Cardiac fibroblast (primary cell): ENCODE measurements around the gene NEU3.
"Not testable (repeated sequence)": the region's sequence is repeated elsewhere in the genome, so short reads cannot be mapped to it uniquely, and the experiment has no call there.

Source experiments
- DNase-seq, 2 donors: peaks; one replicate each; pipeline versions ENCODE4 v3.0.0 to v3.0.0-alpha.2; 2010; ENCODE audit warnings: low read depth in 2 of 2
- H3K4me3 ChIP-seq, 2 donors: replicated peaks in 1 of 2; 1 replicate in 1 of 2; 2 replicates in 1 of 2; pipeline ENCODE4 v1.5.1; 2011; ENCODE audit warnings: low read depth in 2 of 2, low read length in 2 of 2, mild to moderate bottlenecking in 2 of 2, moderate library complexity in 1 of 2
- TF ChIP-seq, protein P1 (sequence below): IDR thresholded peaks from one replicate; pipeline ENCODE4 v1.5.1; 2011; ENCODE audit warnings: low read depth, mild to moderate bottlenecking, low read length, inconsistent platforms

Gene NEU3

DNA sequence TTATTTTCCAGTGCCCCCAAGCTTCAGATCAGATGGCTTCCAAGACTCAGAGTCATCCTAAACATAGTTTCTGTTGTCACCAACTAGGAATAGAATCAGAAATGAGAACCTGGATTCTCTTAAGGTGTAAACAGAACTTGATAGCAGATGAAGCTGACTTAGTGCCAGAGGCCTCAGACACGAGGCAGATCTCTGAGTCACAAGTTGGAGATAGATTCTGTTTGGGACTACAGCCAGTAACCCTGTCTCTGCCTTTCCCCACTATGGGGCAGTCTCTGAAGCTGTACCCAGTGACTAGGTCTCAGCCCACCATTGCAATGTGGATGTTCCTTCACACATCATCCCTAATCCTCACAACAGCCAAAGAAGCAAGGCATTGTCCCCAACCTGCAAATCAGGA is 25.4 kb downstream of the NEU3 start:
- TF ChIP-seq, protein P1, sequence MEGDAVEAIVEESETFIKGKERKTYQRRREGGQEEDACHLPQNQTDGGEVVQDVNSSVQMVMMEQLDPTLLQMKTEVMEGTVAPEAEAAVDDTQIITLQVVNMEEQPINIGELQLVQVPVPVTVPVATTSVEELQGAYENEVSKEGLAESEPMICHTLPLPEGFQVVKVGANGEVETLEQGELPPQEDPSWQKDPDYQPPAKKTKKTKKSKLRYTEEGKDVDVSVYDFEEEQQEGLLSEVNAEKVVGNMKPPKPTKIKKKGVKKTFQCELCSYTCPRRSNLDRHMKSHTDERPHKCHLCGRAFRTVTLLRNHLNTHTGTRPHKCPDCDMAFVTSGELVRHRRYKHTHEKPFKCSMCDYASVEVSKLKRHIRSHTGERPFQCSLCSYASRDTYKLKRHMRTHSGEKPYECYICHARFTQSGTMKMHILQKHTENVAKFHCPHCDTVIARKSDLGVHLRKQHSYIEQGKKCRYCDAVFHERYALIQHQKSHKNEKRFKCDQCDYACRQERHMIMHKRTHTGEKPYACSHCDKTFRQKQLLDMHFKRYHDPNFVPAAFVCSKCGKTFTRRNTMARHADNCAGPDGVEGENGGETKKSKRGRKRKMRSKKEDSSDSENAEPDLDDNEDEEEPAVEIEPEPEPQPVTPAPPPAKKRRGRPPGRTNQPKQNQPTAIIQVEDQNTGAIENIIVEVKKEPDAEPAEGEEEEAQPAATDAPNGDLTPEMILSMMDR, result no peak
- peak; percentile 73 to 81 for DNase-seq
- H3K4me3 ChIP-seq, result no peak overlapping the region

GRCh38 chr11:75019200-75019599 is 30.5 kb downstream of the NEU3 start:
- not testable (repeated sequence) for H3K4me3 ChIP-seq

GRCh38 chr11:75020328-75020727 is 31.6 kb downstream of the NEU3 start:
- not testable (repeated sequence) for DNase-seq, H3K4me3 ChIP-seq

More at GRCh38 chr11:75019200-75019599, 30.5 kb downstream of the NEU3 start:
- not testable (repeated sequence) for DNase-seq

GRCh38 chr11:75022296-75022695 is 33.6 kb downstream of the NEU3 start:
- H3K4me3 ChIP-seq, result no peak overlapping the region
- DNase-seq, result no peak
- TF ChIP-seq, protein P1, result no peak

GRCh38 chr11:75022759-75023396 is 34.1 kb downstream of the NEU3 start:
- TF ChIP-seq, protein P1, result peak; percentile 98
- no peak overlapping the region for H3K4me3 ChIP-seq
- peak; percentile 91 to 92 for DNase-seq

GRCh38 chr11:75023446-75024067 is 34.8 kb downstream of the NEU3 start:
- DNase-seq, result no peak
- TF ChIP-seq, protein P1, result no peak
- H3K4me3 ChIP-seq, result no peak overlapping the region

- no peak overlapping the region for H3K4me3 ChIP-seq
- no peak for DNase-seq
- TF ChIP-seq, protein P1, result no peak
These were observed 35.3 kb downstream of the NEU3 start for GRCh38 chr11:75024068-75024449.

- H3K4me3 ChIP-seq, result no peak overlapping the region
- no peak for DNase-seq
- TF ChIP-seq, protein P1, result no peak
These were observed 36.1 kb downstream of the NEU3 start for GRCh38 chr11:75024764-75025211.
